Measurements from ENCODE around the gene SORBS2.

DNA sequence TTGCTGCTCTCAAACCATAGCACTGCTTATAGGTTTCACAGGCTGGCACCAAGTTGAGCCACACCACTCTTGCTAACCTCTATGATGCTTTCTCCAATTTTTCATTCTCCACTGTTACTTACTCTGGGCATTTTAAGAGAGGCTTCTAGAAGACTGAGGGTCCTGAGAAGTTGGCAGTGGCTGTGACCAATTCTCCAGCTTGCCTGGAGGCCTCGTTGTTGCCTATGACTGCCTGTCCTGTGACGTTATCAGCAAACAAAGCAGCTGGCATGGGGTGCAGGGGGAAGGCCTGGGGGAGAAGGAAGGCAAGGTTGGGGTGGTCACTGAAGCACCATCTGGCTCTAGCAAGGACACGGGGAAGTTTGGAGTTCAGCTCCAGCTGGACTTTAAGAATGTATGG lies 246.3 kb downstream of the SORBS2 start:
- TF ChIP-seq, protein P1, sequence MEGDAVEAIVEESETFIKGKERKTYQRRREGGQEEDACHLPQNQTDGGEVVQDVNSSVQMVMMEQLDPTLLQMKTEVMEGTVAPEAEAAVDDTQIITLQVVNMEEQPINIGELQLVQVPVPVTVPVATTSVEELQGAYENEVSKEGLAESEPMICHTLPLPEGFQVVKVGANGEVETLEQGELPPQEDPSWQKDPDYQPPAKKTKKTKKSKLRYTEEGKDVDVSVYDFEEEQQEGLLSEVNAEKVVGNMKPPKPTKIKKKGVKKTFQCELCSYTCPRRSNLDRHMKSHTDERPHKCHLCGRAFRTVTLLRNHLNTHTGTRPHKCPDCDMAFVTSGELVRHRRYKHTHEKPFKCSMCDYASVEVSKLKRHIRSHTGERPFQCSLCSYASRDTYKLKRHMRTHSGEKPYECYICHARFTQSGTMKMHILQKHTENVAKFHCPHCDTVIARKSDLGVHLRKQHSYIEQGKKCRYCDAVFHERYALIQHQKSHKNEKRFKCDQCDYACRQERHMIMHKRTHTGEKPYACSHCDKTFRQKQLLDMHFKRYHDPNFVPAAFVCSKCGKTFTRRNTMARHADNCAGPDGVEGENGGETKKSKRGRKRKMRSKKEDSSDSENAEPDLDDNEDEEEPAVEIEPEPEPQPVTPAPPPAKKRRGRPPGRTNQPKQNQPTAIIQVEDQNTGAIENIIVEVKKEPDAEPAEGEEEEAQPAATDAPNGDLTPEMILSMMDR (IDR thresholded peaks at IDR 0.05), result no peak
- TF ChIP-seq POLR2A (IDR thresholded peaks at IDR 0.05), result no peak
